ENCODE measurements around the gene PHF21A. TPM values are rescaled to one million over a fixed set of nuclear protein-coding genes. Genes with fewer than 3 reads are reported as not detected.
A peak's percentile ranks its signal among the peaks of the same experiment; 100 is the strongest.

Gene PHF21A
- polyA plus RNA-seq, 3 donors = 6.2 to 95.2 (median 14.0) TPM

DNA sequence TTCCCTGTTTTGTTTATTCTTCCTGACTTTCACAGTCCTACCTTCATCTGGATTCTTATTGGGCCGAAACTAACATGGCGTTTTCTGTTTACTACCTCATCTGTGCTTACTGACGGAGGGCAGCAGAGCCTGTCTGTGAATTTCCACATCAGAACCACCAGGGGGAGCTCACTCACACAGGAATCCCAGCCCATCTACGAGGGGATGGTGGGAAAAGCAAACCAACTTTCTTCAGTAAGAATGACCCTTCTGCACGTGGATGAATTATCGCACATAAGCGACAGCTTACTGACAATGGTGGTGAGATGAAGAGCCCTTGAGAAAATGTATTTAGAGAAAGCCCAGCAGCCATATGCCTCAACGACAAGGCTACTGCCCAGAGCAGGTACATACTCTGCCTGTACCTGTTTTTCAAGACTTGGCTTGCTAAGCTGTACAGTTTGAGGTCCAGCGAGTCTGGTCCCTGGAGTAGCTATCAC lies 156.3 kb downstream of the PHF21A start:
- Histone ChIP-seq H3K4me2 (replicated peaks; ENCODE audit: extremely low read depth, low read length, poor library complexity, severe bottlenecking) (no peak overlapping the region), H3K9me3 (replicated peaks in 1 of 2; ENCODE audit: control insufficient read depth in 1 of 2, insufficient read depth in 1 of 2, low read length in 2 of 2) (no peaks in the 10 kb centered on the region), H3K9ac (ENCODE audit: insufficient read depth, low read length, poor library complexity, severe bottlenecking) (no peak overlapping the region), H2AFZ (ENCODE audit: insufficient read depth, low read depth, low read length, poor library complexity, severe bottlenecking) (no peak overlapping the region), H3K4me1 (ENCODE audit: control insufficient read depth in 1 of 2, insufficient read depth in 2 of 2, low read length in 2 of 2) (peaks cover 13 to 14% of the 10 kb centered on the region in 2 donors), H4K20me1 (ENCODE audit: insufficient read depth, low read length) (peaks cover 46% of the 10 kb centered on the region), H3K36me3 (replicated peaks in 1 of 2; ENCODE audit: control insufficient read depth in 1 of 2, insufficient read depth in 2 of 2, low read length in 2 of 2) (peaks cover 56 to 83% of the 10 kb centered on the region in 2 donors), H3K27me3 (ENCODE audit: control insufficient read depth in 2 of 2, insufficient read depth in 2 of 2, low read length in 2 of 2) (no peaks in the 10 kb centered on the region), H3K4me3 (replicated peaks in 1 of 3; ENCODE audit: low read depth in 2 of 3, low read length in 3 of 3) (no peak overlapping the region), H3K79me2 (ENCODE audit: insufficient read depth, low read length) (no peaks in the 10 kb centered on the region), H3K27ac (ENCODE audit: low read depth in 1 of 2, low read length in 2 of 2) (no peak overlapping the region)
- intact Hi-C loops (cut with micrococcal nuclease) = loop anchor here in 1 of 2 donors (2.0 kb wide), 1 partner anchor 344 kb away; no protein-coding TSS in a partner anchor
- Mint-ChIP-seq H3K27me3 (ENCODE audit: low read depth in 3 of 3) (no peaks in the 10 kb centered on the region), H3K4me3 (no peak overlapping the region), H3K9me3 (no peaks in the 10 kb centered on the region), H3K27ac (no peak overlapping the region), H3K4me1 (peaks cover 18% of the 10 kb centered on the region), H3K36me3 (peaks cover 26 to 39% of the 10 kb centered on the region in 2 donors)
- WGBS (ENCODE audit: insufficient coverage) = 53% methylated on average over 7 of the region's 9 CpGs
- DNase-seq = peak; percentile 44 to 62 (median 48)
- TF ChIP-seq, protein P1, sequence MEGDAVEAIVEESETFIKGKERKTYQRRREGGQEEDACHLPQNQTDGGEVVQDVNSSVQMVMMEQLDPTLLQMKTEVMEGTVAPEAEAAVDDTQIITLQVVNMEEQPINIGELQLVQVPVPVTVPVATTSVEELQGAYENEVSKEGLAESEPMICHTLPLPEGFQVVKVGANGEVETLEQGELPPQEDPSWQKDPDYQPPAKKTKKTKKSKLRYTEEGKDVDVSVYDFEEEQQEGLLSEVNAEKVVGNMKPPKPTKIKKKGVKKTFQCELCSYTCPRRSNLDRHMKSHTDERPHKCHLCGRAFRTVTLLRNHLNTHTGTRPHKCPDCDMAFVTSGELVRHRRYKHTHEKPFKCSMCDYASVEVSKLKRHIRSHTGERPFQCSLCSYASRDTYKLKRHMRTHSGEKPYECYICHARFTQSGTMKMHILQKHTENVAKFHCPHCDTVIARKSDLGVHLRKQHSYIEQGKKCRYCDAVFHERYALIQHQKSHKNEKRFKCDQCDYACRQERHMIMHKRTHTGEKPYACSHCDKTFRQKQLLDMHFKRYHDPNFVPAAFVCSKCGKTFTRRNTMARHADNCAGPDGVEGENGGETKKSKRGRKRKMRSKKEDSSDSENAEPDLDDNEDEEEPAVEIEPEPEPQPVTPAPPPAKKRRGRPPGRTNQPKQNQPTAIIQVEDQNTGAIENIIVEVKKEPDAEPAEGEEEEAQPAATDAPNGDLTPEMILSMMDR (IDR thresholded peaks at IDR 0.05) = peak; percentile 96

DNA sequence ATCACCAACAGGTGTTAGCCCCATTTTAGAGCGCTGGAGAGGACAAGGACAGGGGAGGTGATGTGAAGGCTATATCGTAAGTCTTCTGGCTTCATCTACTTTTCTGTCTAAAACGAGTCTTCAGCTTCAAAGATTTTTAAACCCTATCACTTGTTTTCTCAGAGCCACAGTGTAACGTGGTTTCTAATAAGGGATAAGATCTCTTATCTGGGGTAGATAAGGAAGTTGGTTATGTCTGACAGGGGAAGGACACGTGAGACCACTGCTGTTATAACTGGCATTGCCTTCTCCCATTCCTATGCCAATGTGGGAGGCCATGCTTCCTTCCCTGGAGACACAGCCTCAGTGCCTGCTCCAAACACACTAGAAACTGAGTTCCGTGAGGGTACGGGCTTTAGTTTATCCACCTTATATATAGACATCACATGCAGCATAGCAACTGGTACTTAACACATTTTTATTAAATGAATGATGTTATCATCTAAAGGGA lies 159.5 kb downstream of the PHF21A start:
- H3K36me3 Mint-ChIP-seq = peaks cover 34 to 53% of the 10 kb centered on the region in 2 donors
- intact Hi-C loops (cut with micrococcal nuclease) = no loop called here
- Histone ChIP-seq H3K79me2 (ENCODE audit: insufficient read depth, low read length) (peaks cover 3% of the 10 kb centered on the region), H3K27me3 (ENCODE audit: control insufficient read depth in 2 of 2, insufficient read depth in 2 of 2, low read length in 2 of 2) (no peaks in the 10 kb centered on the region), H3K9ac (ENCODE audit: insufficient read depth, low read length, poor library complexity, severe bottlenecking) (no peak overlapping the region), H2AFZ (ENCODE audit: insufficient read depth, low read depth, low read length, poor library complexity, severe bottlenecking) (no peak overlapping the region), H3K4me1 (ENCODE audit: control insufficient read depth in 1 of 2, insufficient read depth in 2 of 2, low read length in 2 of 2) (peaks cover 15 to 18% of the 10 kb centered on the region in 2 donors), H3K4me3 (replicated peaks in 1 of 3; ENCODE audit: low read depth in 2 of 3, low read length in 3 of 3) (no peak overlapping the region), H3K4me2 (replicated peaks; ENCODE audit: extremely low read depth, low read length, poor library complexity, severe bottlenecking) (no peak overlapping the region), H3K36me3 (replicated peaks in 1 of 2; ENCODE audit: control insufficient read depth in 1 of 2, insufficient read depth in 2 of 2, low read length in 2 of 2) (peaks cover 25 to 66% of the 10 kb centered on the region in 2 donors), H3K9me3 (replicated peaks in 1 of 2; ENCODE audit: control insufficient read depth in 1 of 2, insufficient read depth in 1 of 2, low read length in 2 of 2) (no peaks in the 10 kb centered on the region), H4K20me1 (ENCODE audit: insufficient read depth, low read length) (peaks cover 40% of the 10 kb centered on the region), H3K27ac (ENCODE audit: low read depth in 1 of 2, low read length in 2 of 2) (no peak overlapping the region)
- H3K27me3 Mint-ChIP-seq (ENCODE audit: low read depth in 3 of 3) = no peaks in the 10 kb centered on the region
- peak overlapping the region in 2 of 7 donors; percentile 24 to 42 for H3K27ac Mint-ChIP-seq
- DNase-seq = no peak
- WGBS (ENCODE audit: insufficient coverage) = no CpG with 5 or more reads among the region's 7 CpGs
- H3K9me3 Mint-ChIP-seq = peaks cover 0 to 5% (median 0%) of the 10 kb centered on the region in 7 donors
- no peak overlapping the region for H3K4me3 Mint-ChIP-seq
- TF ChIP-seq, protein P1 (IDR thresholded peaks at IDR 0.05) = no peak
- H3K4me1 Mint-ChIP-seq = peaks cover 25% of the 10 kb centered on the region

Measured in CD14-positive monocyte (primary cell).